ENCODE results near the gene RNU1-2.
A peak's percentile ranks its signal among the peaks of the same experiment; 100 is the strongest.
"Not testable (repeated sequence)": the region's sequence is repeated elsewhere in the genome, so short reads cannot be mapped to it uniquely, and the experiment has no call there.

RNU1-2 gene

GRCh38 chr1:16888860-16889816 is 6.6 kb upstream of the RNU1-2 start:
- peak; percentile 70 for DNase-seq

- not testable (repeated sequence) for DNase-seq
Observed at GRCh38 chr1:16890539-16891021, 5.2 kb upstream of the RNU1-2 start.

- not testable (repeated sequence) for DNase-seq
Observed at GRCh38 chr1:16891057-16891456, 4.7 kb upstream of the RNU1-2 start.

GRCh38 chr1:16892978-16893525 is 2.7 kb upstream of the RNU1-2 start:
- DNase-seq: not testable (repeated sequence)

GRCh38 chr1:16893796-16894195 is 2.0 kb upstream of the RNU1-2 start:
- not testable (repeated sequence) for DNase-seq

- not testable (repeated sequence) for DNase-seq
Observed at GRCh38 chr1:16894338-16894737, 1.4 kb upstream of the RNU1-2 start.

- not testable (repeated sequence) for DNase-seq
Observed at GRCh38 chr1:16895233-16895597, 565 bp upstream of the RNU1-2 start.

GRCh38 chr1:16896316-16897055 is 706 bp downstream of the RNU1-2 start:
- DNase-seq: peak; percentile 82

- not testable (repeated sequence) for DNase-seq
Observed at GRCh38 chr1:16897653-16898052, 1.9 kb downstream of the RNU1-2 start.

- not testable (repeated sequence) for DNase-seq
Observed at GRCh38 chr1:16898298-16898697, 2.5 kb downstream of the RNU1-2 start.

GRCh38 chr1:16899020-16899419 is 3.2 kb downstream of the RNU1-2 start:
- not testable (repeated sequence) for DNase-seq

- DNase-seq: no peak
Observed at GRCh38 chr1:16900751-16901150, 5.0 kb downstream of the RNU1-2 start.

GRCh38 chr1:16901371-16901770 is 5.6 kb downstream of the RNU1-2 start:
- DNase-seq: not testable (repeated sequence)

GRCh38 chr1:16903054-16903453 is 7.3 kb downstream of the RNU1-2 start:
- no peak for DNase-seq

- no peak for DNase-seq
Observed at GRCh38 chr1:16903458-16903796, 7.6 kb downstream of the RNU1-2 start.

GRCh38 chr1:16904560-16905109 is 8.9 kb downstream of the RNU1-2 start:
- DNase-seq: peak; percentile 100

GRCh38 chr1:16905110-16905867 is 9.5 kb downstream of the RNU1-2 start:
- DNase-seq: peak; percentile 63

GRCh38 chr1:16905868-16906702 is 10.3 kb downstream of the RNU1-2 start:
- no peak for DNase-seq

GRCh38 chr1:16906873-16907272 is 11.1 kb downstream of the RNU1-2 start:
- no peak for DNase-seq

GRCh38 chr1:16907870-16908758 is 12.3 kb downstream of the RNU1-2 start:
- no peak for DNase-seq
